ENCODE measurements around the gene SLC8B1.
A peak's percentile ranks its signal among the peaks of the same experiment; 100 is the strongest.
"Not testable (repeated sequence)": the region's sequence is repeated elsewhere in the genome, so short reads cannot be mapped to it uniquely, and the experiment has no call there.

SLC8B1 gene

DNA sequence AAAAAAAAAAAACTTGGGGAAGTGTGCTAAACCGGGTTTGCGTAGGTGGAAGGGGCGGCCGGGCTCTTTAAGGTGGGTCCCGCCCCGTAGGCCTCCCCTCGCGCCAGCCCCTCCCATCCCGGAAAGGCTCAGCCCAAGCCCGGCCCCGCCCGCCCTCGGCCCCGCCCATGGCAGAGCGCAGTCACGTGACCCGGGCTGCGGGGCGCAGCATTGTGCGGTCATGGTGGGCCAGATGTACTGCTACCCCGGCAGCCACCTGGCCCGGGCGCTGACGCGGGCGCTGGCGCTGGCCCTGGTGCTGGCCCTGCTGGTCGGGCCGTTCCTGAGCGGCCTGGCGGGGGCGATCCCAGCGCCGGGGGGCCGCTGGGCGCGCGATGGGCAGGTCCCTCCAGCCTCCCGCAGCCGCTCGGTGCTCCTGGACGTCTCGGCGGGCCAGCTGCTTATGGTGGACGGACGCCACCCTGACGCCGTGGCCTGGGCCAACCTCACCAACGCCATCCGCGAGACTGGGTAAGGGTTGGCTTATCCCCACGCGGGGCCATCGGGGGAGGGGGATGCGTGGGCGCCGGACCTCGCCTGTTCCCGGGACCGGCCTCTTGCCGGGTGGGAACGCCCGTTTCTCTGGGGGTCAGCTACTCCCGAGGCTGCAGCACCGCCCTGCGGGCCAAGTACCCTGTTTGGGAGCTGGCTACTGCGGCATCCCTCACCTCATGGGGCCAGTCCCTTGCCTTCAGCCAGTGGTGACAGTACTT lies 23.6 kb upstream of the SLC8B1 start, which contains the start of gene PLBD2:
Gene PLBD2 (plus strand): TSS at position 207 of the 752 bp plus-strand sequence. CDS start 14 bp downstream, at position 221.
- TF ChIP-seq, protein P1, sequence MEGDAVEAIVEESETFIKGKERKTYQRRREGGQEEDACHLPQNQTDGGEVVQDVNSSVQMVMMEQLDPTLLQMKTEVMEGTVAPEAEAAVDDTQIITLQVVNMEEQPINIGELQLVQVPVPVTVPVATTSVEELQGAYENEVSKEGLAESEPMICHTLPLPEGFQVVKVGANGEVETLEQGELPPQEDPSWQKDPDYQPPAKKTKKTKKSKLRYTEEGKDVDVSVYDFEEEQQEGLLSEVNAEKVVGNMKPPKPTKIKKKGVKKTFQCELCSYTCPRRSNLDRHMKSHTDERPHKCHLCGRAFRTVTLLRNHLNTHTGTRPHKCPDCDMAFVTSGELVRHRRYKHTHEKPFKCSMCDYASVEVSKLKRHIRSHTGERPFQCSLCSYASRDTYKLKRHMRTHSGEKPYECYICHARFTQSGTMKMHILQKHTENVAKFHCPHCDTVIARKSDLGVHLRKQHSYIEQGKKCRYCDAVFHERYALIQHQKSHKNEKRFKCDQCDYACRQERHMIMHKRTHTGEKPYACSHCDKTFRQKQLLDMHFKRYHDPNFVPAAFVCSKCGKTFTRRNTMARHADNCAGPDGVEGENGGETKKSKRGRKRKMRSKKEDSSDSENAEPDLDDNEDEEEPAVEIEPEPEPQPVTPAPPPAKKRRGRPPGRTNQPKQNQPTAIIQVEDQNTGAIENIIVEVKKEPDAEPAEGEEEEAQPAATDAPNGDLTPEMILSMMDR (IDR thresholded peaks at IDR 0.05; ENCODE audit: low read depth, low read length, missing control alignments) = no peak
- DNase-seq (ENCODE audit: extremely low read depth, low read depth) = peak; percentile 73

DNA sequence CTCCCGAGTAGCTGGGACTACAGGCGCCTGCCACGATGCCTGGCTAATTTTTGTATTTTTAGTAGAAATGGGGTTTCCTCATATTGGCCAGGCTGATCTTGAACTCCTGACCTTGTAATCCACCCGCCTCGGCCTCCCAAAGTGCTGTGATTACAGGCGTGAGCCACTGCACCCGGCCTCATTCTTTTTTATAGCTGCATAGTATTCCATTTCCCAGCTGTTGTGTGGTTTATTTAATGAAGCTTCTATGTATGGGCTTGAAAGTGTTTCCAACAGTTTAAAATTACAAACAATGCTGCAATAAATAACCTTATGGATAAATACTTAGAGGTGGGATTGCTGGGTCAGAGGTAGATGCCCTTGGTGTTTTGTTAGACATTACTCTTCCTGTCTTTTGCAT lies 19.3 kb upstream of the SLC8B1 start:
- not testable (repeated sequence) for DNase-seq (ENCODE audit: extremely low read depth, low read depth); H3K4me3 ChIP-seq (replicated peaks; ENCODE audit: low read depth, low read length)

More for the DNA sequence above, 23.6 kb upstream of the SLC8B1 start, which contains the start of gene PLBD2:
- H3K4me3 ChIP-seq (replicated peaks; ENCODE audit: low read depth, low read length) = peak within 1 kb of the TSS; percentile 82

DNA sequence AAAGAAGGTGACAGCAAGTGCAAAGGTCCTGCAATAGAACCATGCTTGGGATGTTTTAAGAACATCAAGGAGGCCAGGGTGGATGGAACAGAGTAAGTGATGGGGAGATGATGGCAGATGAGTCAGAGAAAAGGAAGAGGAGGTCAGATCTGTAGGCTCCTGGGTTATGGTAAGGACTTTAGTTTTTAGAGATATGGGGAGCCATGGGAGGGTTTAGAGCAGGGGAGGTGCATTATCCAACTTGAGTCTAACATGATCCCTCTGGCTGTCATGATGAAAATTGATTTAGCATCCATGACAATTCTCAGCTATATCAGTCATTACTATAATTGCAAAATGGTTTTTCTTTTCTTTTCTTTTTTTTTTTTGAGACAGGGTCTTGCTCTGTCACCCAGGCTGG lies 16.2 kb upstream of the SLC8B1 start:
- TF ChIP-seq, protein P1 (IDR thresholded peaks at IDR 0.05; ENCODE audit: low read depth, low read length, missing control alignments) = no peak
- no peak for DNase-seq (ENCODE audit: extremely low read depth, low read depth)
- no peak overlapping the region for H3K4me3 ChIP-seq (replicated peaks; ENCODE audit: low read depth, low read length)

DNA sequence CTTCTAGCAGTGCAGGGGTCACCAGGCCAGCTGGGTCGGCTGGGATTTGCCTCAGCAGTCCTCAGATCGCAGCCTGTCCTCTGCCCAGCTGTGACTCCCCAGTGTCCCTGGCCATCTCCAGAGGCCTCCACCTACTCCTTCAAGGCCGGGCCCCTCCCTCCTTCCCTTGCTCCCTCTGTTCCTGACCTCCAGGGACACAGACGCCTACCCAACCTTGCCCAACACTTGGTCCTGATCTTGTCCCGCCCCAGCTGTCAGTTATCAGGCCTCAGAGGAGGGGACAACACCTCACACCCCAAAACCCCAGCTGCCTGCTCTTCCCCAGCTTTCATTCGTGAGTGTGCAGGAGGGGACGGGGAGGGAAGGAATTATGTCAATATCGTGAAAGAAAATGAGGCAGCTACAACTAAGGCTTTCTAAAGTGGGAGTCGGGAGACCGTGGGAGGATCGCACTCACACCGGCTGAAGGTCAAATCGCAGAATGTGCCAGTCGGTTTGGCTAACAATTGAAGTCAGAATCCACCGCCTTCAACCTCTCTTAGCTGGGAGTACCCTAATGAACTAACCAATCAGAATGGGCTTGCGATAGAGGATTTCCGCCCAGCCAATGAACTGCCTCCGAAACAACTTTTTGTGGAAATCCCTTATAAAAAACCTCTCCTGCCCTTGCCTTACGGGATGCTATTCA lies 14.1 kb upstream of the SLC8B1 start:
- DNase-seq (ENCODE audit: extremely low read depth, low read depth) = no peak
- no peak overlapping the region for H3K4me3 ChIP-seq (replicated peaks; ENCODE audit: low read depth, low read length)
- TF ChIP-seq, protein P1 (IDR thresholded peaks at IDR 0.05; ENCODE audit: low read depth, low read length, missing control alignments) = no peak

DNA sequence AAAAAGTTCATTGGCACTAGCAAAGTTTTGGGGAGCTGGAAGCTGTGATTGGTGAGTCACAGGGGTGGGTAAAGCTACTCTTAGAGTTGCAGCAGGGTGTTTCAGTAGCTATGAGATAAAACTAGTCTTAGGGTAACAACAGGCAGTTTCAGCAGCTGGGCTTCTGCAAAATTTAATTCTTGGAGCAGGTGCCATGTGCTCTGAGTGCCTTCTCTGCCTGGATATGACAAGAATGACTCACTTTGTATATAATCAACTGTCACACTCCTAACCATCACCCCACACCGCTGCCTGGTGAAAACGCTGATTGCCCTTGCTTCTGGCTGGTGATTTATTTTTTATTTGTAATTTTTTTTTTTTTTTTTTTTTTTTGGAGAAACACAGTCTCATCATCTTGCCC lies 13.0 kb upstream of the SLC8B1 start:
- TF ChIP-seq, protein P1 (IDR thresholded peaks at IDR 0.05; ENCODE audit: low read depth, low read length, missing control alignments) = no peak
- no peak overlapping the region for H3K4me3 ChIP-seq (replicated peaks; ENCODE audit: low read depth, low read length)
- DNase-seq (ENCODE audit: extremely low read depth, low read depth) = no peak

DNA sequence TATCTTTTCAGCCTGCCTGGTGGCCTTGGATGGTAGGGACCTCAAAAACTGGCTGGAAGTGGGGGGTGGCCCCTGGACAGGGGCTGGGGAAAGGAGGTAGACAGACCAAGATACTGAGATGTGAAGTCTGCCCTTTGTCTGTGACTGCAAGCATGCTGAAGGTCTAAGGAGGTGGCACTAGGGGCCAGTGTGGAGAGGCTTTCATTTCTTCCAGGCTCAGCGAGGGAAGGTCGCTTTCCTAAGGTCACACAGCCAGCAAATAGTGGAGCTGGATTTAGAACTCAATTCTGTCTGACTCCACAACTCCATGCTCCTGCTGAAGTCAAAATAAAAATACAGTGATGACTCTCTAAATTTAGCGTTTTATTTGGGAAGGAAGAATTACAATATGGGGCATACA lies 12.2 kb upstream of the SLC8B1 start:
- TF ChIP-seq, protein P1 (IDR thresholded peaks at IDR 0.05; ENCODE audit: low read depth, low read length, missing control alignments) = no peak
- no peak for DNase-seq (ENCODE audit: extremely low read depth, low read depth)
- H3K4me3 ChIP-seq (replicated peaks; ENCODE audit: low read depth, low read length) = no peak overlapping the region

DNA sequence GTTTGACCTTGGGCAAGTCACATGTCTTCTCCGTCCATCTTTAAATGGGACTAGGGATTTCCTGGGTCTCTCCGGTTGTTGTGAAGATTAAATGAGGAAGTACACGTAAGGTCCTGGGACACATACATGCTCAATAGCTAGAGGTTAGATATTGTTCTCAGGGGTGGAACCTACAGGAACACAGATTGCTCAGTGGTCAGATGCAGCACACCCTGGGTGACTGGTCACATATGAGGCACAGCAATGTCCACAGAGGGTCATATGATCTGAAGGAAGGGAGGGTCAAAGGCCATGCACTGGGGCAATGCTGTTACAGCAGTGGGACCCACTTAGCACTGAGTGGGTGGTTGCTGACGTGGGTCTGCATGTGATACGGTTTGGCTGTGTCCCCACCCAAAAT lies 11.4 kb upstream of the SLC8B1 start:
- TF ChIP-seq, protein P1 (IDR thresholded peaks at IDR 0.05; ENCODE audit: low read depth, low read length, missing control alignments) = no peak
- H3K4me3 ChIP-seq (replicated peaks; ENCODE audit: low read depth, low read length) = no peak overlapping the region
- DNase-seq (ENCODE audit: extremely low read depth, low read depth) = no peak
